Measurements from ENCODE around the gene PRSS57. TPM values are rescaled to one million over a fixed set of nuclear protein-coding genes. Genes with fewer than 3 reads are reported as not detected.

Gene PRSS57
- total and polyA plus RNA-seq, 2 of the 4 experiments (the other 2 are of a cell fraction), result not detected

DNA sequence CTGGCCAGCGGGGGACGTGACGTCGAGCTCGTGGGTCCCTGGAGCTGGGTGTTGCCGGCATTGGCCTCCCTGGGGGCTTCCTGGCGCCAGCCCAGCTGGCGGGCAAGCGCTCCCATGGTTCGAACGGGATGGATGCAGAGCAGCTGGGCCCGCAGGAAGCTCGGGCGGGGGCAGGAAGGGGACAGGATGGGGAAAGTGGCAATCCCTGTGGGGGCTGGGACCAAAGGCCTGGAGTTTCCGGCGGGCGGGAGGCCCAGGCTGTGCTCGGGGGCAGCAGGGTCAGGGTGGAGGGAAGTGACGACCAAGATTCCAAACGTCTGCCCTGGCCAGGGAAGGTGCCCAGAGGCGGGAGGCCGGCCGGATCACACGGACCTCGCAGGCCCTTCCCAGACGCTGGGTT, 32.8 kb upstream of the PRSS57 start:
- Histone ChIP-seq H3K4me3 (ENCODE audit: insufficient read depth, low read depth, low read length) (no peak overlapping the region), H4K20me1 (ENCODE audit: insufficient read depth, low read length) (no peaks in the 10 kb centered on the region), H4K5ac (ENCODE audit: low read depth, low read length) (no peak overlapping the region), H3K18ac (ENCODE audit: low read depth, low read length) (no peak overlapping the region), H3K56ac (ENCODE audit: extremely low read depth, insufficient read depth, low read length) (no peak overlapping the region), H2AFZ (replicated peaks; ENCODE audit: low read length, poor library complexity) (no peak overlapping the region), H3K4ac (ENCODE audit: low read depth, low read length) (no peak overlapping the region), H2BK20ac (ENCODE audit: low read depth, low read length) (no peak overlapping the region), H2AK9ac (replicated peaks; ENCODE audit: low read depth, low read length, poor library complexity) (peak overlapping the region; percentile 65), H2BK5ac (ENCODE audit: low read depth, low read length, poor library complexity, severe bottlenecking) (no peak overlapping the region), H3K27me3 (ENCODE audit: control insufficient read depth, insufficient read depth, low read length) (no peaks in the 10 kb centered on the region), H2BK15ac (ENCODE audit: low read depth, low read length) (no peak overlapping the region), H3K36me3 (ENCODE audit: control insufficient read depth, insufficient read depth, low read length) (peaks cover 16% of the 10 kb centered on the region), H4K8ac (ENCODE audit: low read depth in 2 of 2, low read length in 2 of 2) (no peak overlapping the region), H3K9ac (ENCODE audit: low read depth, low read length) (no peak overlapping the region), H2AK5ac (ENCODE audit: low read depth, low read length) (no peak overlapping the region), H4K91ac (ENCODE audit: insufficient read depth, low read depth, low read length) (no peak overlapping the region), H3K14ac (replicated peaks; ENCODE audit: low read depth, low read length) (no peak overlapping the region), H3K23ac (ENCODE audit: low read depth, low read length) (no peak overlapping the region), H3K9me3 (ENCODE audit: control insufficient read depth, insufficient read depth, low read length) (no peaks in the 10 kb centered on the region), H3K79me1 (ENCODE audit: low read depth in 1 of 2, low read length in 2 of 2) (no peaks in the 10 kb centered on the region), H3K27ac (ENCODE audit: insufficient read depth, low read length) (no peak overlapping the region), H3K9me1 (ENCODE audit: insufficient read depth, low read length) (no peaks in the 10 kb centered on the region), H3K4me1 (ENCODE audit: control insufficient read depth, insufficient read depth, low read length) (no peaks in the 10 kb centered on the region), H3K4me2 (ENCODE audit: low read depth, low read length) (no peak overlapping the region), H2BK120ac (ENCODE audit: low read depth, low read length) (no peak overlapping the region)
- TF ChIP-seq MAFK (IDR thresholded peaks at IDR 0.05; ENCODE audit: low read depth, low read length), result no peak
- dilution Hi-C loops (cut with HindIII; ENCODE audit: low sequenced_read_pairs, unreplicated experiment) (no loop called here), in situ Hi-C loops (cut with MboI; ENCODE audit: low sequenced_read_pairs) (no loop called here), intact Hi-C loops (cut with micrococcal nuclease) (no loop called here)
- ChIA-PET CTCF (no interaction called here), POLR2A (ENCODE audit: unreplicated experiment) (no interaction called here)
- no TSS peak for BruUV-seq (replicated peaks)
- ATAC-seq (ENCODE audit: low read depth), result no peak
- 56% methylated on average over 24 of the region's 26 CpGs; no CpG with 5 or more reads in 1 of the 2 experiments for WGBS, 2 experiments (ENCODE audit: extremely low coverage in 2 of 2, insufficient read length in 1 of 2)
- DNase-seq, result no peak

Data from IMR-90 (cell line).